Liver (tissue), 3 donors: Measurements from ENCODE around the gene BICDL2.

ENCODE experiments used
- GABPA ChIP-seq, 2 donors: IDR thresholded peaks in 1 of 2; conservative IDR thresholded peaks in 1 of 2; 2 replicates each; pipeline ENCODE4 v1.6.1; 2016; ENCODE audit warnings: antibody characterized with exemption in 2 of 2, mild to moderate bottlenecking in 1 of 2, moderate library complexity in 1 of 2
- HNF4G ChIP-seq: IDR thresholded peaks from 2 replicates; pipeline ENCODE4 v1.6.1; 2016; ENCODE audit warnings: antibody characterized with exemption
- NR2F2 ChIP-seq: IDR thresholded peaks from 2 replicates; pipeline ENCODE4 v1.6.1; 2016; ENCODE audit warnings: antibody characterized with exemption
- TAF1 ChIP-seq: conservative IDR thresholded peaks from 2 replicates; pipeline ENCODE4 v1.6.1; 2016; ENCODE audit warnings: antibody characterized with exemption, mild to moderate bottlenecking
- TF ChIP-seq, protein P1 (sequence below): IDR thresholded peaks from 2 replicates; pipeline ENCODE4 v1.6.1; 2016; ENCODE audit warnings: antibody characterized with exemption
- TF ChIP-seq, protein P2 (sequence below): IDR thresholded peaks from 2 replicates; pipeline ENCODE4 v1.6.1; 2016; ENCODE audit warnings: antibody characterized with exemption
- TF ChIP-seq, protein P3 (sequence below): fragments of 150-350 bp; IDR thresholded peaks from 2 replicates; pipeline ENCODE4 v1.5.1; 2017; ENCODE audit warnings: improper control_type of control experiment, low read depth, low read length; ENCODE audit not compliant: missing input control
- TF ChIP-seq, protein P4 (sequence below): IDR thresholded peaks from 2 replicates; pipeline ENCODE4 v1.6.1; 2016; ENCODE audit warnings: antibody characterized with exemption
- donor health status: healthy.
- donor health status: healthy.

DNA sequence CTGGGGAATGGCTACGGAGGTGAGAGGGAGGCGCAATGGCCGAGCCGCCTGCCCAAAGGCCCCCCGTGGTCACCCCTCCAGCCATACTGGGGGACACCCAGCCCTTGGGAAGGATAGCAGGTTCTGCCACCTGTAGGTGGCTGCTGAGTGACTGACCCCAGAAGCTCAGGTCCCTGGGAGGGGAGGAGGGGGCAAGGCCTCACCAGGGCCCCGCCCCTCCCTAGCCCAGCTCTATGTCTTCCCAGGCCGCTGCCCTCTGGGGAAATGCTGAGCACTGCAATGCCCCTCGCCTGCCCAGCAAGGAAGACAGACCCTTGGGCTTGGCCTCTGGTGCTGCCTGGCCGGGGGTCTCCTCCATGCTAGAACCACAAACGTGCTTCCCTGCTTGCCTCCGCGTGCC lies 35.4 kb downstream of the BICDL2 start:
- TF ChIP-seq, protein P1, sequence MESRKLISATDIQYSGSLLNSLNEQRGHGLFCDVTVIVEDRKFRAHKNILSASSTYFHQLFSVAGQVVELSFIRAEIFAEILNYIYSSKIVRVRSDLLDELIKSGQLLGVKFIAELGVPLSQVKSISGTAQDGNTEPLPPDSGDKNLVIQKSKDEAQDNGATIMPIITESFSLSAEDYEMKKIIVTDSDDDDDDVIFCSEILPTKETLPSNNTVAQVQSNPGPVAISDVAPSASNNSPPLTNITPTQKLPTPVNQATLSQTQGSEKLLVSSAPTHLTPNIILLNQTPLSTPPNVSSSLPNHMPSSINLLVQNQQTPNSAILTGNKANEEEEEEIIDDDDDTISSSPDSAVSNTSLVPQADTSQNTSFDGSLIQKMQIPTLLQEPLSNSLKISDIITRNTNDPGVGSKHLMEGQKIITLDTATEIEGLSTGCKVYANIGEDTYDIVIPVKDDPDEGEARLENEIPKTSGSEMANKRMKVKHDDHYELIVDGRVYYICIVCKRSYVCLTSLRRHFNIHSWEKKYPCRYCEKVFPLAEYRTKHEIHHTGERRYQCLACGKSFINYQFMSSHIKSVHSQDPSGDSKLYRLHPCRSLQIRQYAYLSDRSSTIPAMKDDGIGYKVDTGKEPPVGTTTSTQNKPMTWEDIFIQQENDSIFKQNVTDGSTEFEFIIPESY, result no peak
- TF ChIP-seq TAF1, result no peak
- TF ChIP-seq, protein P2, sequence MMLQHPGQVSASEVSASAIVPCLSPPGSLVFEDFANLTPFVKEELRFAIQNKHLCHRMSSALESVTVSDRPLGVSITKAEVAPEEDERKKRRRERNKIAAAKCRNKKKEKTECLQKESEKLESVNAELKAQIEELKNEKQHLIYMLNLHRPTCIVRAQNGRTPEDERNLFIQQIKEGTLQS, result no peak
- TF ChIP-seq, protein P3, sequence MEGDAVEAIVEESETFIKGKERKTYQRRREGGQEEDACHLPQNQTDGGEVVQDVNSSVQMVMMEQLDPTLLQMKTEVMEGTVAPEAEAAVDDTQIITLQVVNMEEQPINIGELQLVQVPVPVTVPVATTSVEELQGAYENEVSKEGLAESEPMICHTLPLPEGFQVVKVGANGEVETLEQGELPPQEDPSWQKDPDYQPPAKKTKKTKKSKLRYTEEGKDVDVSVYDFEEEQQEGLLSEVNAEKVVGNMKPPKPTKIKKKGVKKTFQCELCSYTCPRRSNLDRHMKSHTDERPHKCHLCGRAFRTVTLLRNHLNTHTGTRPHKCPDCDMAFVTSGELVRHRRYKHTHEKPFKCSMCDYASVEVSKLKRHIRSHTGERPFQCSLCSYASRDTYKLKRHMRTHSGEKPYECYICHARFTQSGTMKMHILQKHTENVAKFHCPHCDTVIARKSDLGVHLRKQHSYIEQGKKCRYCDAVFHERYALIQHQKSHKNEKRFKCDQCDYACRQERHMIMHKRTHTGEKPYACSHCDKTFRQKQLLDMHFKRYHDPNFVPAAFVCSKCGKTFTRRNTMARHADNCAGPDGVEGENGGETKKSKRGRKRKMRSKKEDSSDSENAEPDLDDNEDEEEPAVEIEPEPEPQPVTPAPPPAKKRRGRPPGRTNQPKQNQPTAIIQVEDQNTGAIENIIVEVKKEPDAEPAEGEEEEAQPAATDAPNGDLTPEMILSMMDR, result no peak
- no peak for TF ChIP-seq GABPA (IDR thresholded peaks at IDR 0.05 in 1 of 2, conservative IDR thresholded peaks at IDR 0.05 in 1 of 2)
- no peak for TF ChIP-seq HNF4G
- no peak for TF ChIP-seq NR2F2
- TF ChIP-seq, protein P4, sequence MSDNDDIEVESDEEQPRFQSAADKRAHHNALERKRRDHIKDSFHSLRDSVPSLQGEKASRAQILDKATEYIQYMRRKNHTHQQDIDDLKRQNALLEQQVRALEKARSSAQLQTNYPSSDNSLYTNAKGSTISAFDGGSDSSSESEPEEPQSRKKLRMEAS, result no peak
